PC-3 (cell line): ENCODE results near the gene UBE2L6. TPM values are rescaled to one million over a fixed set of nuclear protein-coding genes. Genes with fewer than 3 reads are reported as not detected.
A peak's percentile ranks its signal among the peaks of the same experiment; 100 is the strongest.

Source experiments
- ATAC-seq: fragments of 200-7000 bp; cut with Tn5 transposase; 2 replicates; pipeline ENCODE4 v1.9.1; 2020; ENCODE audit warnings: mild to moderate bottlenecking, moderate library complexity
- BruUV-seq: library from RNA; stranded (reverse); fragments of 400-500 nt; replicated peaks from 2 replicates; lab custom pipeline; 2021; lab: Mats Ljungman, UMichigan
- CTCF ChIA-PET: fragments of 300-600 bp; sonication (Branson Sonifier 250); formaldehyde crosslinking; loops from one replicate; lab custom pipeline; 2022; ENCODE audit warnings: antibody characterized with exemption; lab: Charles Lee
- POLR2A ChIA-PET: fragments of 300-600 bp; sonication (Branson Sonifier 250); formaldehyde crosslinking; loops from one replicate; lab custom pipeline; 2022; ENCODE audit warnings: antibody characterized with exemption; ENCODE audit not compliant: unreplicated experiment; lab: Charles Lee
- DNase-seq: peaks from one replicate; pipeline ENCODE4 v3.0.0-alpha.2; 2015
- H2AFZ ChIP-seq: fragments of 300-600 bp; sonication (generic); 2 replicates; pipeline ENCODE4 v1.6.0; 2016; ENCODE audit warnings: antibody characterized with exemption, low read length
- H3F3A ChIP-seq: fragments of 300-600 bp; sonication (generic); one replicate; pipeline ENCODE4 v1.6.0; 2017; ENCODE audit warnings: antibody characterized with exemption, low read length, control low read depth, mild to moderate bottlenecking; ENCODE audit not compliant: unreplicated experiment
- H3K27ac ChIP-seq: fragments of 300-600 bp; sonication (generic); 2 replicates; pipeline ENCODE4 v1.5.1; 2016; ENCODE audit warnings: mild to moderate bottlenecking, low read length
- H3K27me3 ChIP-seq: fragments of 300-600 bp; sonication (generic); 2 replicates; pipeline ENCODE4 v1.6.1; 2016; ENCODE audit warnings: low read length, mixed read lengths
- H3K36me3 ChIP-seq: fragments of 300-600 bp; sonication (generic); 2 replicates; pipeline ENCODE4 v1.6.1; 2016; ENCODE audit warnings: low read depth, mixed run types, low read length, mixed read lengths
- H3K4me1 ChIP-seq: fragments of 300-600 bp; sonication (generic); 2 replicates; pipeline ENCODE4 v1.5.1; 2016; ENCODE audit warnings: low read length; ENCODE audit not compliant: insufficient read depth
- H3K4me2 ChIP-seq: fragments of 300-600 bp; sonication (generic); 2 replicates; pipeline ENCODE4 v1.6.0; 2016; ENCODE audit warnings: low read length
- H3K4me3 ChIP-seq: fragments of 300-600 bp; sonication (generic); 2 replicates; pipeline ENCODE4 v1.5.1; 2016; ENCODE audit warnings: mild to moderate bottlenecking, low read length, mixed read lengths
- H3K79me2 ChIP-seq: fragments of 300-600 bp; sonication (generic); 2 replicates; pipeline ENCODE4 v1.6.1; 2017; ENCODE audit warnings: low read length, mixed read lengths
- H3K9ac ChIP-seq: fragments of 300-600 bp; sonication (generic); 2 replicates; pipeline ENCODE4 v1.6.0; 2016; ENCODE audit warnings: mild to moderate bottlenecking, low read length
- H3K9me2 ChIP-seq: fragments of 300-600 bp; sonication (generic); replicated peaks from 2 replicates; pipeline ENCODE4 v1.6.1; 2016; ENCODE audit warnings: mixed run types, low read length, mixed read lengths
- H3K9me3 ChIP-seq: fragments of 300-600 bp; sonication (generic); 2 replicates; pipeline ENCODE4 v1.6.1; 2016; ENCODE audit warnings: low read length, mixed read lengths
- H4K20me1 ChIP-seq: fragments of 300-600 bp; sonication (generic); 2 replicates; pipeline ENCODE4 v1.6.1; 2016; ENCODE audit warnings: low read length, mixed read lengths
- CTCF ChIP-seq: fragments of 300-600 bp; sonication (generic); conservative IDR thresholded peaks from 2 replicates; pipeline ENCODE4 v1.5.1; 2017; ENCODE audit warnings: antibody characterized with exemption, low read depth, mild to moderate bottlenecking, low read length
- EZH2 ChIP-seq: fragments of 300-600 bp; sonication (generic); IDR thresholded peaks from one replicate; pipeline ENCODE4 v1.6.1; 2017; ENCODE audit warnings: antibody characterized with exemption, mild to moderate bottlenecking, low read length; ENCODE audit not compliant: unreplicated experiment
- EZH2phosphoT487 ChIP-seq: fragments of 300-600 bp; sonication (generic); IDR thresholded peaks from 2 replicates; pipeline ENCODE4 v1.6.1; 2018; ENCODE audit warnings: mild to moderate bottlenecking, antibody characterized with exemption, low read length, borderline replicate concordance
- intact Hi-C: fragments of 100-400 bp; cut with micrococcal nuclease; formaldehyde crosslinking; loops from 2 replicates; pipeline ENCODE4 v1.9.0; 2023
- total RNA-seq: library from RNA; depleted of rRNA; stranded (reverse); fragments of >200 nt; gene quantifications from 2 replicates; pipeline ENCODE4 v1.2.3, GENCODE V29; 2014

UBE2L6 gene
- total RNA-seq, 1 experiment from 2014 or later, result 16.5 TPM

- H3K9me3 ChIP-seq, result no peaks in the 10 kb centered on the region
- TF ChIP-seq EZH2phosphoT487 (no peak), EZH2 (no peak), CTCF (no peak)
- H2AFZ ChIP-seq, result no peak overlapping the region
- no peaks in the 10 kb centered on the region for H3K9me2 ChIP-seq
- CTCF ChIA-PET, result interaction anchor here (0.5 to 0.7 kb wide), 2 partner anchors 69 to 168 kb away, joined by 3 to 9 read pairs; no protein-coding TSS in a partner anchor
- peak overlapping the region; percentile 100; the same call in 1 of the 2 replicates for H3K4me2 ChIP-seq
- no peak overlapping the region for H3K9ac ChIP-seq
- DNase-seq (no peak), ATAC-seq (no peak)
- no peaks in the 10 kb centered on the region for H3K27me3 ChIP-seq
- POLR2A ChIA-PET, result no interaction called here
- TSS peak; percentile 33 for BruUV-seq
- intact Hi-C loops, result no loop called here
- H3K36me3 ChIP-seq, result no peaks in the 10 kb centered on the region
- H3F3A ChIP-seq, result no peaks in the 10 kb centered on the region
- peaks cover 9% of the 10 kb centered on the region for H3K4me1 ChIP-seq
- no peak overlapping the region for H3K27ac ChIP-seq
- no peaks in the 10 kb centered on the region for H4K20me1 ChIP-seq
- H3K4me3 ChIP-seq, result no peak overlapping the region
- H3K79me2 ChIP-seq, result no peaks in the 10 kb centered on the region
These were observed 54.0 kb downstream of the UBE2L6 start for GRCh38 chr11:57513452-57513795.

GRCh38 chr11:57512646-57513451 is 54.6 kb downstream of the UBE2L6 start:
- no TSS peak for BruUV-seq
- POLR2A ChIA-PET, result no interaction called here
- intact Hi-C loops, result no loop called here

More at GRCh38 chr11:57512646-57513451, 54.6 kb downstream of the UBE2L6 start:
- Histone ChIP-seq H4K20me1 (no peaks in the 10 kb centered on the region), H3K9me2 (no peaks in the 10 kb centered on the region), H3K27ac (no peak overlapping the region), H2AFZ (no peak overlapping the region), H3K4me2 (0 out of 2 replicates have a peak overlapping the region, but pooled peaks have one; percentile 100), H3K36me3 (no peaks in the 10 kb centered on the region), H3F3A (no peaks in the 10 kb centered on the region), H3K9me3 (no peaks in the 10 kb centered on the region), H3K4me1 (peaks cover 9% of the 10 kb centered on the region), H3K79me2 (no peaks in the 10 kb centered on the region), H3K9ac (no peak overlapping the region), H3K4me3 (no peak overlapping the region), H3K27me3 (no peaks in the 10 kb centered on the region)
- ATAC-seq (no peak), DNase-seq (no peak)
- no peak for TF ChIP-seq CTCF
- TF ChIP-seq EZH2, result no peak
- TF ChIP-seq EZH2phosphoT487, result no peak
- CTCF ChIA-PET, result interaction anchor here (0.7 kb wide), 1 partner anchor 69 kb away, joined by 3 read pairs; no protein-coding TSS in a partner anchor
